Embryonic facial prominence (tissue), 1 donor: ENCODE measurements around the gene PTPN12.
"Not testable (repeated sequence)": the region's sequence is repeated elsewhere in the genome, so short reads cannot be mapped to it uniquely, and the experiment has no call there.

Source experiments
- DNase-seq: peaks from one replicate; pipeline ENCODE4 v3.0.0-alpha.2; 2016; ENCODE audit errors: extremely low spot score

PTPN12 gene

GRCh38 chr7:77579797-77580196, 42.7 kb downstream of the PTPN12 start:
- DNase-seq: no peak

GRCh38 chr7:77580762-77581350, 43.8 kb downstream of the PTPN12 start:
- no peak for DNase-seq

GRCh38 chr7:77587272-77587671, 50.2 kb downstream of the PTPN12 start:
- DNase-seq: no peak

- no peak for DNase-seq
These were observed 63.9 kb downstream of the PTPN12 start for GRCh38 chr7:77600952-77601351.

GRCh38 chr7:77606562-77606961, 69.5 kb downstream of the PTPN12 start:
- DNase-seq: no peak

GRCh38 chr7:77619314-77619713, 82.2 kb downstream of the PTPN12 start:
- no peak for DNase-seq

GRCh38 chr7:77626586-77627308, 89.7 kb downstream of the PTPN12 start:
- DNase-seq: no peak

DNA sequence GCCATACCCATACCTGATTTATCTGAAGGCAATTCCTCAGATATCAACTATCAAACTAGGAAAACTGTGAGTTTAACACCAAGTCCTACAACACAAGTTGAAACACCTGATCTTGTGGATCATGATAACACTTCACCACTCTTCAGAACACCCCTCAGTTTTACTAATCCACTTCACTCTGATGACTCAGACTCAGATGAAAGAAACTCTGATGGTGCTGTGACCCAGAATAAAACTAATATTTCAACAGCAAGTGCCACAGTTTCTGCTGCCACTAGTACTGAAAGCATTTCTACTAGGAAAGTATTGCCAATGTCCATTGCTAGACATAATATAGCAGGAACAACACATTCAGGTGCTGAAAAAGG, 90.2 kb downstream of the PTPN12 start:
- no peak for DNase-seq

- DNase-seq: no peak
These were observed 92.7 kb downstream of the PTPN12 start for GRCh38 chr7:77629797-77630196.

- no peak for DNase-seq
These were observed 94.7 kb downstream of the PTPN12 start for GRCh38 chr7:77631820-77632219.

DNA sequence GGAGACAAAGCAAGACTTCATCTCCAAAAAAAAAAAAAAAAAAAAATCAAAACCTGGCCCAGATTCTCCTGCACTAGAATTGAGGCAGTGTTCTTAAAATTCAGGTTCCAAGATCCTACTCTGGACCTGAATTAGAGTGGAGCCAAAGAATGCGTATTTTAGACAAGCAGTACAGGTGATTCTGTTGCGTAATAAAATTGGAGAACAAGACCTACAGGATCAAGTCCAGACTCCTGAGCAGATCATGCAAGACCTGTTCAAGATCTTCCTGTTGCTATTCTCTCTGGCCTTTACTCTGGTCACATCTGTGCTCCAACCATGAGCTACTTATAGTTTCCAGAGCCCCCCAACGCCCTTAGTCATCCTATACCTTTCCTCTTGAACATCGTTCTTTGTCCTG, 107.7 kb downstream of the PTPN12 start:
- DNase-seq: no peak

DNA sequence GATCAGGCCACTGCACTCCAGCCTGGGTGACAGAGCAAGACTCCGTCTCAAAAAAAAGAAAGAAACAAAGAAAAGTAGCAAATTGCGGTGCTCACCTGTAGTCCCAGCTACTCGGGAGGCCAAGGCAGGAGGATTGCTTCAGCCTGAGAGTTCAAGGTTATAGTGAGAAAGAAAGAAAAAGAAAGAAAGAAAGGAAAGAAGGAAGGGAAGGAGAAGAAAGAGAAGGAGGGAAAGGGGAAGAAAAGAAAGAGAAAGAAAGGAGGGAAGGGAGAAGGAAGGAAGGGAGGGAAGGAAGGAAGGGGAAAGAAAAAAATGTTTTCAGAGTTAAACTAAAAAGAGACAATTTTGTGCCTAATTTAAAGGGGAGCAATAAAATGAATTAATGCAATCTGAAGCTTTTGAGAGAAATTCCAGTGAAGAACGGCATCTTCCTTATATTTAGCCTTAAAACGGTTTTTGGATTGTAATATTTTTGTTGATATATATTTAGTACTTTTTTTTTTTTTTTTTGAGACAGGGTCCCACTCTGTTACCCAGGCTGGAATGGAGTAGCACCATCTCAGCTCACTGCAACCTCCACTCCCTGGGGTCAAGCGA, 111.7 kb downstream of the PTPN12 start:
- no peak for DNase-seq

DNA sequence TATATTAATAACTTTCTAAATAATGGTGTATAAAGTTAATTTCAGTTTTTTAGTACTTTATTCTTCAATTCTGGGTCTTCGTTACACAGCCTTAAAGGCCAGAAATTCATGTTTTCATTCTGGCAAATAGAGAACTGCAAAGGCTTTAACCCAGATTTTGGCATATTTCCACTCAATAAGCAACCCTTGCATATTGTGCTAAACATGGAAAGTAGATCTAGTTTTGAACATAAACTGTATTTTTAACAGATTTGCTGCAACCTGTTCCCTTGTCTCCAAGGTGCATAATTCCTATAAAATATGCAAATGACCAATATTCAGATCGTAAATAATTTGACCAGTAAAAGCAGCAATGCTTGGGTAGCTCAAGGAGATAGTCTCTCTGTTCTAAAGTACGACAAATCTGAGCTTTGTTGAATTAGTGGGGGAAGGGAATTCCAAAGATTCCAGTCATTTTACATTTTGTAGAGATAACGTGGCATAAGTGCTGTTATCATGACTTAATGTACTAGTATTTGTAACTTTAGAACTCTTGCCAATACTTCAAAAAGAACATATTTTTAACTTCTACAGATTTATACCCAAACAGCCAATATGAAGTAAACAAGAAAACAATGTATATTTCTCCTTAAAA, 112.7 kb downstream of the PTPN12 start:
- DNase-seq: no peak

DNA sequence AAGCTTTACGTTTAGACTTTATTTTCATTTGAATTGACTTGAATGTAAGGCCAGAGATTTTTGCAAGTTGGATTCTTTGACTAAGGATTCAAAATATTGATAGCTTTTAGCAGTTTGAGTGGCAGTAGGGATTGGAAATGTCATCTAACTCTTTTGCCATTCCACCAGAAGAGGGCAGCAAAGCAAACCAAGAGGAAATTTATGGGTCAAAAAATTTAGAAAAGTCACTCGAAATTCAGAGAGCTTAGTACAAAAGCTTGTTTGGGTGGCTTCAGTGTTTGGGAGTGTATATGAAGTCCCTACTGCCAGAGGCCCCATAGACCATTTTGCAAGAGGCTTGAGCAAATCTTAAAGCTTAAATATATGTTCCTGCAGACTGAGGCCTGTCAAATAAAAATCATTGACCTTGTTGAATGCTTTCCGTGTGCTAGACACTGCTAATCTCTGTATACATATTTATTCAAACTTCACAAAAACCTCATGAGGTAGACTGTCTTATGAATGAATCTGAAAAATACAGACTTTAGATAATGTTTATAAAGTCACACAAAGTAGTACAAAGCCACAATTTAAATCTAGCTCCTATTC, 114.6 kb downstream of the PTPN12 start:
- DNase-seq: peak; percentile 14

DNA sequence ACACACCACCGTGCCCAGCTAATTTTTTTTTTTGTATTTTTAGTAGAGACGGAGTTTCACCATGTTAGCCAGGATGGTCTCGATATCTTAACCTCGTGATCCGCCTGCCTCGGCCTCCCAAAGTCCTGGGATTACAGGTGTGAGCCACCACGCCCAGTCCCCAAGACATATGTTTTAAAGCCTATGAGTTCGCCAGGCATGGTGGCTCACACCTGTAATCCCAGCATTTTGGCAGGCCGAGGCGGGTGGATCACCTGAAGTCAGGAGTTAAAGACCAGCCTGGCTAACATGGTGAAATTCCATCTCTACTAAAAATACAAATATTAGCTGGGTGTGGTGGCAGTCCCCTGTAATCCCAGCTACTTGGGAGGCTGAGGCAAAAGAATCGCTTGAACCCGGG, 115.7 kb downstream of the PTPN12 start:
- DNase-seq: not testable (repeated sequence)

DNA sequence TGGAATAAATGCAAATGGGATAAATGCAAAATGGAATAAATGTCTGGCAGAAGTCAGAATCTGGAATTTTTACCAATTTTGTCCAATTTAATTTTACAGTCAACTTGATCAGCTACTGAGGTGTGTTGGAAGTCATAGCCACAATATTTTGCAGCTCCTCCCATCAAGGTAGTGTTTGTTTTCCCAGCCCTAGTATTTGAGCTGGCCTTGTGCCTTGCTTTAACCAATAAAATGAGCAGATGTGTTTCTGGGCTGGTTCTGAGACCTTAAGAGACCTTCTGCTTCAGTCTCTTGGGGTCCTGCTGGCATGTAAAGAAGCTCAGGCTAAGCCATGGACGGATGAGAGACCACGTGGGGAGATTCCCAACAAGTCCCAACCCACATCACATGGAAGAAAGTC, 116.5 kb downstream of the PTPN12 start:
- no peak for DNase-seq

- DNase-seq: no peak
These were observed 118.3 kb downstream of the PTPN12 start for GRCh38 chr7:77655356-77655755.

DNA sequence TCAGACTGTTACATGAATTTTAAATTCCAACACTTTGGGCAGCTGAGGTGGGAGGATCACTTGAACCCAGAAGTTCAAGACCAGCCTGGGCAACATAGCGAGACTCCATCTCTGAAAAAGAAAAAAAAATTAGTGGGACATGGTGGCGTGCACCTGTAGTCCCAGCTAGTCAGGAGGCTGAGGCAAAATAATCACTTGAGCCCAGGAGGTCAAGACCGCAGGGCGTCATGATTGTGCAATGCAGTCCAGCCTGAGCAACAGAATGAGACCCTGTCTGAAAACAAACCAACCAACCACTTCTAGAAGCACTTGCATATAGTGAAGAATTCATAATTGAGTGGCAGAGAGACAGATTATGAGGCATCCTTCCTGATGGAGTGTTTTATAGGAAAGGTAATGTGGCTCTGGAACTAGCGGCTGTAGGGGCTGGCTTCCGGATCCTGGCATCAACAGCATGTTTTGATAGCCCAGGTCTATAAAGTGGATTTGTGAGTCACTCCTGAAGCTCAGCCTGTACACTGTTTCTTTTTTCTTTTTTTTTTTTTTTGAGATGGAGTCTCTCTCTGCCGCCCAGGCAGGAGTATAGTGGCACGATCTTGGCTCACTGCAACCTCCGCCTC, 118.9 kb downstream of the PTPN12 start:
- no peak for DNase-seq

DNA sequence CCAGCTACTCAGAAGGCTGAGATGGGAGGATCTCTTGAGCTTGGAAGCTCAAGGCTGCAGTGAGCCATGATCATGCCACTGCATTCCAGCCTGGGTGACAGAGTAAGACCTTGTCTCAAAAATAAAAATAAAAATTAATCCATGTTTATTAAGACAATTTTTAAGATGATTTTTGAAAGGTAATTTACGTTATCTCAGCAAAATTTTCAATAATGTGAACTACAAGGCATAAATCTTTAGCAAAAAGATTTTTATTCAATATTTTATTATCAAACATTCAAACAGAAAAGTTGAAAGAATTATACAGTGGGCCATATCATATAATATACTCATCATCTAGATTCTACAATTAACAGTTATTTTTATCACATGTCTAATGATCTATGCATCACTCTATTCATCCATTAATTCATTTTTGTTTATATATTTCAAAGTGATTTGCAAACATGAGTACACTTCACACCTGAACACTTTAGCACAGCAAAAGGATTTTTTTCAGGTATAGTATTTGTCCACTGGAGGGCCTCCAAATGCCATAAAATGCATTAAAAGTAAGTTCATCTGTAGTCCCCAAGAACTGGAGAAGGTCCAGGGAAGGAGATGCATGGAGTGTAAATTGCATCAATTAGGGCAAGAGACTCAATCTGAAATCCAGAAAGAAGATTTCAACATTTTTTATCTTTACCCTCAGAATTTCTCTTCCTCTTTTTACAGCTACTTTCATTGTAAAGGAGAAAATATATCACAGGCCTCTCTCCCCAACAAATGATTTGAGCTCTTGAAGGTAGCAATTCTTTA, 120.5 kb downstream of the PTPN12 start:
- DNase-seq: no peak

DNA sequence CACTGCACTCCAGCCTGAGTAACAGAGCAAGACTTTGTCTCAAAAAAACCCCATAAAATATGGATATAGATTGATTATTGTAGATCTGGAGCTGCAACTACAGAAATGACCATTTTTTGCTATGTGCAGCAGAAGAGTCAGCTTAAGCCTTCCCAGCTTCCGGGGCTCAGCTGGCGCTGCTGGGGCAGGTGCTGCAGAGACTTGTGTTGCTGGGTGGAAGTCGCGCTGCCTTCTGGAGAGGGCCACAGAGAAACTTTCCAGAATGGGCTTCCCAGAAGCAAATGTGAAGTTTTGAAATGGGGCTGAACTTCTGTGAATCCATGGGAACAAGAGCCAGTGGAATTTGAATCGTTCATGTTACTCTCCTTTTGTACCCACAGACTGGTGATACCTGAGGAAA, 121.8 kb downstream of the PTPN12 start:
- no peak for DNase-seq

DNA sequence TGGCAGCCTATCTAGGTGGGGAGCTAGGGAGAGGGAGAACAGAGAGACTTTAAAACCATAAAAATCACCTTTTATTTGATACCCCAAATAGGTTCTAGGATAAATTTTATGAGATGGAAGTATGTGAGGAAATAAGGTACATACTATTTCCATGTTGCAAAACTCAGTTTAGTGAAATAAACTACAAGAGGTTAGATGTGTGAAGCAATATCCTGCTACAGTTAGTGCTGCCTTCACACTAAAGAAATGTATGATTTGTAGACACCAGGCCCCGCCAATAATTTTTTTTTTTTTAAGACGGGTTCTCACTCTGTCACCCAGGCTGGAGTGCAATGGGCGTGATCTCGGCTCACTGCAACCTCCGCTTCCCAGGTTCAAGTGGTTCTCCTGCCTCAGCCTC, 124.7 kb downstream of the PTPN12 start:
- no peak for DNase-seq
